ENCODE data around the gene DCP2. TPM values are rescaled to one million over a fixed set of nuclear protein-coding genes. Genes with fewer than 3 reads are reported as not detected.

DCP2 gene
- total RNA-seq, 6 experiments from 2014 or later, result 16.4 to 18.4 (median 18.0) TPM

DNA sequence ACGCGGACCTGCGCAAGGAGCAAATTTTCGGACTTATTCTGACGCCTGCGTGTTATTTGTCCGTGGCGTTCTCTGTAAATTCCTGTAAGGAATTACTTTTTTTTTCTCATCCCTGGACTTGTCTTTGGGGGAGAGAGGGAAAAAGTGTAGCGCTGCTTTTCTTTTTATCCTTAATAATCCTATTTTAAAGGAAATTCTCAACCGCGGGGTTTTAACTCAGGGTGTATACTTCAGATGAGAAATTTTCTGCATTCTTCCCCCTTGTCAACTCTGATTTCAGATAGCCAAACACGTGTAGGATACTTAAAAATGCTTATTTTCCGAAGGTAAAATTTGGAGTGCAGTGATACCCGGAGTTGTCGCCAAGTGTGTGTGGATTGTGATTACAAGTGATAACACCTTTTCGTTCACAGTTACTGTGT, 853 bp downstream of the DCP2 start:
- no peak for DNase-seq
- Mint-ChIP-seq H3K4me1 (ENCODE audit: low read depth) (peaks cover 59% of the 10 kb centered on the region), H3K36me3 (ENCODE audit: low read depth) (peaks cover 16% of the 10 kb centered on the region), H3K27me3 (ENCODE audit: insufficient read depth) (no peaks in the 10 kb centered on the region; the same call in 1 of the 2 replicates), H3K27ac (peak overlapping the region; percentile 97), H3K4me3 (peak overlapping the region; percentile 99), H3K9me3 (no peaks in the 10 kb centered on the region)
- no peak for TF ChIP-seq CTCF (IDR thresholded peaks at IDR 0.05)

- no peak overlapping the region for H3K27ac Mint-ChIP-seq
- H3K4me1 Mint-ChIP-seq (ENCODE audit: low read depth), result peaks cover 73% of the 10 kb centered on the region
- peaks cover 16% of the 10 kb centered on the region for H3K36me3 Mint-ChIP-seq (ENCODE audit: low read depth)
- H3K4me3 Mint-ChIP-seq, result peak overlapping the region; percentile 99
- H3K27me3 Mint-ChIP-seq (ENCODE audit: insufficient read depth), result no peaks in the 10 kb centered on the region; the same call in 1 of the 2 replicates
- no peak for DNase-seq
- H3K9me3 Mint-ChIP-seq, result no peaks in the 10 kb centered on the region
- TF ChIP-seq CTCF (IDR thresholded peaks at IDR 0.05), result no peak
Observed at GRCh38 chr5:112978836-112979235, 2.2 kb downstream of the DCP2 start.

DNA sequence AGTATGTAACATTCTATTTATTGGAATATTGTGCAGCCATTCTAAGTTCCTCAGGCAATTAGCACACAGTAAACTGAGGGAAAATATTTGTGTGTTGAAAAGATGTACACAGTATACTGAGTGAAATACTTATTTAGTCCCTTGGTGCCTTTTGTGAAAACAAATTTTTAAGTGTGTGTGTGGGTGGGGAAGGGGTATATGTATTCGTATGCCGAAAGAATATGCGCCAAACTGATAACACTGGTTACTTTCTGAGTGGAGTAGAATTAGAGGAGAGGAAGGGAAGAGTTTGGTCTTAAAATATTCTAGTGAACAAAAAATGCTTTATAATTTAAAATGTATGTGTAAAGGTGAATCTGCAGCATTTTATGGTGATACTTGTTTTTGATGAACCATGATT, 3.1 kb downstream of the DCP2 start:
- H3K27ac Mint-ChIP-seq, result peak overlapping the region; percentile 42
- no peaks in the 10 kb centered on the region for H3K9me3 Mint-ChIP-seq
- H3K36me3 Mint-ChIP-seq (ENCODE audit: low read depth), result peaks cover 16% of the 10 kb centered on the region
- no peak for TF ChIP-seq CTCF (IDR thresholded peaks at IDR 0.05)
- peaks cover 75% of the 10 kb centered on the region for H3K4me1 Mint-ChIP-seq (ENCODE audit: low read depth)
- no peak for DNase-seq
- no peaks in the 10 kb centered on the region; the same call in 1 of the 2 replicates for H3K27me3 Mint-ChIP-seq (ENCODE audit: insufficient read depth)
- peak overlapping the region; percentile 99 for H3K4me3 Mint-ChIP-seq

GRCh38 chr5:112983363-112983762, 6.8 kb downstream of the DCP2 start:
- no peak overlapping the region for H3K4me3 Mint-ChIP-seq
- H3K27ac Mint-ChIP-seq, result peak overlapping the region; percentile 2; the same call in 1 of the 2 replicates
- H3K4me1 Mint-ChIP-seq (ENCODE audit: low read depth), result peaks cover 56% of the 10 kb centered on the region
- DNase-seq, result no peak
- peaks cover 16% of the 10 kb centered on the region for H3K36me3 Mint-ChIP-seq (ENCODE audit: low read depth)
- H3K27me3 Mint-ChIP-seq (ENCODE audit: insufficient read depth), result no peaks in the 10 kb centered on the region; the same call in 1 of the 2 replicates
- TF ChIP-seq CTCF (IDR thresholded peaks at IDR 0.05), result no peak
- H3K9me3 Mint-ChIP-seq, result no peaks in the 10 kb centered on the region

DNA sequence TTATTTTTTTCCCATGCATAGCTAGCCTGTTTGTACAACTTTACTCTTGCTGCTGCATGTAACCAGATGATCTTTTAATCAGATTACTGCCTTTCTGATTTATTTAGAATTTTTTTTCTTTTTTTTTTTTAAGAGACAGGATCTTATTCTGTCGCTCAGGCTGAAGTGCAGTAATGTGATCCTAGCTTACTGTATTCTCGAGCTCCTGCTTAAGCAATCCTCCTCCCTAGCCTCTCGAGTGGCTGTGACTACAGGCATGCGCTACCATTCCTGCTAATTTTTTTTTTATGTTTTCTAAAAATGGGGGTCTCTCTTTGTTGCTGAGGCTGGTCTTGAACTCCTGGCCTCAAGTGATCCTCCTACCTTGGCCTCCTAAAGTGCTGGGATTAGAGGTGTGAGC, 9.6 kb downstream of the DCP2 start:
- Mint-ChIP-seq H3K4me3 (no peak overlapping the region), H3K27me3 (ENCODE audit: insufficient read depth) (no peaks in the 10 kb centered on the region; the same call in 1 of the 2 replicates), H3K9me3 (no peaks in the 10 kb centered on the region), H3K36me3 (ENCODE audit: low read depth) (peaks cover 18% of the 10 kb centered on the region), H3K4me1 (ENCODE audit: low read depth) (peaks cover 28% of the 10 kb centered on the region), H3K27ac (no peak overlapping the region)
- DNase-seq, result no peak
- no peak for TF ChIP-seq CTCF (IDR thresholded peaks at IDR 0.05)
